HepG2 (cell line): ENCODE measurements around the gene PSMB3. TPM values are rescaled to one million over a fixed set of nuclear protein-coding genes. Genes with fewer than 3 reads are reported as not detected.

Experiments
- AKAP8 ChIP-seq: sonication (generic); formaldehyde crosslinking; IDR thresholded peaks from 2 replicates; pipeline ENCODE4 v1.5.1; 2020; ENCODE audit warnings: mild to moderate bottlenecking, missing genetic modification reagents
- BCL6 ChIP-seq: IDR thresholded peaks from 2 replicates; pipeline ENCODE4 v1.6.1; 2016; ENCODE audit warnings: missing genetic modification reagents, missing compliant biosample characterization
- ELF1 ChIP-seq: sonication (generic); formaldehyde crosslinking; IDR thresholded peaks from 2 replicates; pipeline ENCODE4 v1.4.0; 2020; ENCODE audit warnings: missing genetic modification reagents
- GATAD2A ChIP-seq: IDR thresholded peaks from 2 replicates; pipeline ENCODE4 v1.6.1; 2016
- KDM5B ChIP-seq: sonication (generic); formaldehyde crosslinking; IDR thresholded peaks from 2 replicates; pipeline ENCODE4 v1.4.0; 2020; ENCODE audit warnings: missing genetic modification reagents, mild to moderate bottlenecking, borderline replicate concordance
- KLF11 ChIP-seq: IDR thresholded peaks from 2 replicates; pipeline ENCODE4 v1.6.1; 2016; ENCODE audit warnings: missing compliant biosample characterization
- NCOA1 ChIP-seq: sonication (generic); formaldehyde crosslinking; IDR thresholded peaks from 2 replicates; pipeline ENCODE4 v1.9.0; 2021; ENCODE audit warnings: missing genetic modification reagents
- NFATC3 ChIP-seq: sonication (generic); formaldehyde crosslinking; IDR thresholded peaks from 2 replicates; pipeline ENCODE4 v1.5.1; 2020; ENCODE audit warnings: mild to moderate bottlenecking, missing genetic modification reagents
- NR3C1 ChIP-seq: sonication (generic); formaldehyde crosslinking; IDR thresholded peaks from 2 replicates; pipeline ENCODE4 v1.4.0; 2020; ENCODE audit warnings: missing genetic modification reagents
- PPARG ChIP-seq: conservative IDR thresholded peaks from 2 replicates; pipeline ENCODE4 v1.6.1; 2016; ENCODE audit warnings: missing biosample characterization, missing genetic modification reagents
- SIN3B ChIP-seq: fragments of 150-350 bp; IDR thresholded peaks from 2 replicates; pipeline ENCODE4 v1.6.1; 2014; ENCODE audit warnings: low read length
- YEATS2 ChIP-seq: sonication (generic); formaldehyde crosslinking; IDR thresholded peaks from 2 replicates; pipeline ENCODE4 v1.4.0; 2020; ENCODE audit warnings: missing genetic modification reagents, borderline replicate concordance
- ZBTB8A ChIP-seq: sonication (generic); formaldehyde crosslinking; IDR thresholded peaks from 2 replicates; pipeline ENCODE4 v1.4.0; 2020; ENCODE audit warnings: mild to moderate bottlenecking, low read depth, missing genetic modification reagents, borderline replicate concordance
- ZEB1 ChIP-seq: IDR thresholded peaks from 2 replicates; pipeline ENCODE4 v1.6.1; 2012; ENCODE audit warnings: mild to moderate bottlenecking, low read depth, inconsistent platforms; ENCODE audit not compliant: insufficient replicate concordance
- ZMYM3 ChIP-seq: sonication (generic); formaldehyde crosslinking; IDR thresholded peaks from 2 replicates; pipeline ENCODE4 v1.5.1; 2020; ENCODE audit warnings: mild to moderate bottlenecking, missing genetic modification reagents
- ZNF607 ChIP-seq: sonication (generic); formaldehyde crosslinking; IDR thresholded peaks from 2 replicates; pipeline ENCODE4 v1.5.1; 2020; ENCODE audit warnings: missing genetic modification reagents, mild to moderate bottlenecking, borderline replicate concordance
- ZNF652 ChIP-seq: IDR thresholded peaks from 2 replicates; pipeline ENCODE4 v1.6.1; 2016; ENCODE audit warnings: low read depth, borderline replicate concordance
- ZNF839 ChIP-seq: sonication (generic); formaldehyde crosslinking; IDR thresholded peaks from 2 replicates; pipeline ENCODE4 v1.4.0; 2020; ENCODE audit warnings: missing genetic modification reagents, mild to moderate bottlenecking, borderline replicate concordance
- ZNF841 ChIP-seq: sonication (generic); formaldehyde crosslinking; IDR thresholded peaks from 2 replicates; pipeline ENCODE4 v1.8.1; 2023; ENCODE audit warnings: missing genetic modification reagents, borderline replicate concordance
- polyA plus RNA-seq, 8 experiments: library from polyadenylated mRNA; depleted of rRNA in 3 of 8; stranded (reverse) in 7 of 8; unstranded in 1 of 8; fragments of >200 nt; fragmentation: Illumina TruSeq in 4 of 8; extraction: Trizol in 4 of 8; gene quantifications; 2 replicates each; pipeline versions ENCODE4 v1.2.1 to v1.2.3, GENCODE V29; 2011 to 2016; ENCODE audit warnings: low read depth in 4 of 8, missing spikeins in 1 of 8, mixed read lengths in 1 of 8; ENCODE audit not compliant: insufficient read depth in 1 of 8
- total RNA-seq, 5 experiments: library from RNA; depleted of rRNA; stranded (reverse); fragments of >200 nt; fragmentation: Illumina TruSeq; extraction: Trizol; gene quantifications; 2 replicates each; pipeline ENCODE4 v1.2.3, GENCODE V29; 2016; ENCODE audit warnings: low read depth in 1 of 5
- TF ChIP-seq, protein P1 (sequence below): sonication (generic); formaldehyde crosslinking; conservative IDR thresholded peaks from 2 replicates; pipeline ENCODE4 v1.8.1; 2023; ENCODE audit warnings: missing genetic modification reagents
- TF ChIP-seq, protein P2 (sequence below), 2 experiments: sonication (generic) in 1 of 2; formaldehyde crosslinking in 1 of 2; IDR thresholded peaks; 2 replicates each; pipeline versions ENCODE4 v1.6.1 to v1.9.0; 2014 to 2022; ENCODE audit warnings: antibody characterized with exemption in 1 of 2, borderline replicate concordance in 1 of 2, inconsistent platforms in 1 of 2, low read depth in 1 of 2, missing genetic modification reagents in 1 of 2
- TF ChIP-seq, protein P3 (sequence below): sonication (generic); formaldehyde crosslinking; IDR thresholded peaks from 2 replicates; pipeline ENCODE4 v1.4.0; 2020; ENCODE audit warnings: missing genetic modification reagents, mild to moderate bottlenecking, borderline replicate concordance

Gene PSMB3
- total and polyA plus RNA-seq, 2 of the 13 experiments (the other 11 are each of a cell fraction or from before 2014, with no cell fraction given), result 366 to 517 TPM

DNA sequence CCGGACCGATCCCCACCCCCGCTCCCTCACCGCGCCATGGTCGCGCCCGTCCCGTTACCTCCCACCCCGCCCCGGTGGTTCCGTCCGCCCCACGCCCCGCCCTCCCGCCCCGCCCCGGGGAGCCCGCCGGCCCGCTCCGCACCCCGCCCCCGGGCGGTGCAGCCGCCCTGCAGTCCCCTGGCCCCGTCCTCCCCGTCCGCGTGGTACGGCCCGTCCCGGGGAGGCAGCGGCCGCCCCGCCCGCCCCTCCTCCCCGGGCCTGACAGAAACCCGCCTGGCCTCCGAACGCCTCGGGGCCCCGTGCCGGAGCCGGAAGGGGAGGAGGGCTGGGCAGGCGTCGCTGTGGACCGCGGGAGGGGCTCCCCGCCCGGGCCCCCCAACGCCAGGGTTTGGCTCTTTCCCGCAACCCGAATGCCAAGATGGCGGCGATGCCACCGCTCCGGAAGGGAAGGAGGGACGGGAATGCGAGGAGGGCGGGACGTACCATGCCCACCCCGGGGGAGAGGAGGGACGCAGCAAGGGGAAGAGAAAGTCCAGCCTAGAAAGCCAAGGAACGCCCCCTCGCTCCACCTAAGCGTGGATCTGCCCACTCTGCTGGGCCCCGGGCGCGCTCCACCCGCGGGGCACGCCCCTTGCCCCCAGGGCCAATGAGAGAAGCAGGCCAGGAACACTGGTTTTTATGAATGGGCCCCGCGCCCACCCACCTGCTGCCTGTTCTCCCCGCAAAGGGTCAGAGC is 47.1 kb downstream of the PSMB3 start, which contains the start of gene PIP4K2B (continued):
- TF ChIP-seq, protein P1, sequence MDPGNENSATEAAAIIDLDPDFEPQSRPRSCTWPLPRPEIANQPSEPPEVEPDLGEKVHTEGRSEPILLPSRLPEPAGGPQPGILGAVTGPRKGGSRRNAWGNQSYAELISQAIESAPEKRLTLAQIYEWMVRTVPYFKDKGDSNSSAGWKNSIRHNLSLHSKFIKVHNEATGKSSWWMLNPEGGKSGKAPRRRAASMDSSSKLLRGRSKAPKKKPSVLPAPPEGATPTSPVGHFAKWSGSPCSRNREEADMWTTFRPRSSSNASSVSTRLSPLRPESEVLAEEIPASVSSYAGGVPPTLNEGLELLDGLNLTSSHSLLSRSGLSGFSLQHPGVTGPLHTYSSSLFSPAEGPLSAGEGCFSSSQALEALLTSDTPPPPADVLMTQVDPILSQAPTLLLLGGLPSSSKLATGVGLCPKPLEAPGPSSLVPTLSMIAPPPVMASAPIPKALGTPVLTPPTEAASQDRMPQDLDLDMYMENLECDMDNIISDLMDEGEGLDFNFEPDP (CRISPR knock-in tag), result no peak
- TF ChIP-seq PPARG (CRISPR knock-in tag) (no peak; the same call in 1 of the 2 replicates), NFATC3 (peak; percentile 47; the same call in 1 of the 2 replicates), ZBTB8A (CRISPR knock-in tag) (peak; percentile 63; the same call in 1 of the 2 replicates), NCOA1 (CRISPR knock-in tag) (no peak; the same call in 1 of the 2 replicates), KDM5B (CRISPR knock-in tag) (peak; percentile 46; the same call in 1 of the 2 replicates), ZNF839 (no peak), NR3C1 (CRISPR knock-in tag) (no peak), BCL6 (CRISPR knock-in tag) (peak; percentile 72; the same call in 1 of the 2 replicates), AKAP8 (no peak; the same call in 1 of the 2 replicates), KLF11 (peak; percentile 81), ZNF652 (CRISPR knock-in tag) (no peak), GATAD2A (CRISPR knock-in tag) (peak; percentile 76), ZEB1 (peak; percentile 51), ZMYM3 (CRISPR knock-in tag) (peak; percentile 32; the same call in 1 of the 2 replicates), ZNF607 (CRISPR knock-in tag) (peak; percentile 41; the same call in 1 of the 2 replicates), ELF1 (peak; percentile 84), SIN3B (peak; percentile 86; the same call in 1 of the 2 replicates), ZNF841 (no peak), YEATS2 (CRISPR knock-in tag) (peak; percentile 79; the same call in 1 of the 2 replicates)
- TF ChIP-seq, protein P2, sequence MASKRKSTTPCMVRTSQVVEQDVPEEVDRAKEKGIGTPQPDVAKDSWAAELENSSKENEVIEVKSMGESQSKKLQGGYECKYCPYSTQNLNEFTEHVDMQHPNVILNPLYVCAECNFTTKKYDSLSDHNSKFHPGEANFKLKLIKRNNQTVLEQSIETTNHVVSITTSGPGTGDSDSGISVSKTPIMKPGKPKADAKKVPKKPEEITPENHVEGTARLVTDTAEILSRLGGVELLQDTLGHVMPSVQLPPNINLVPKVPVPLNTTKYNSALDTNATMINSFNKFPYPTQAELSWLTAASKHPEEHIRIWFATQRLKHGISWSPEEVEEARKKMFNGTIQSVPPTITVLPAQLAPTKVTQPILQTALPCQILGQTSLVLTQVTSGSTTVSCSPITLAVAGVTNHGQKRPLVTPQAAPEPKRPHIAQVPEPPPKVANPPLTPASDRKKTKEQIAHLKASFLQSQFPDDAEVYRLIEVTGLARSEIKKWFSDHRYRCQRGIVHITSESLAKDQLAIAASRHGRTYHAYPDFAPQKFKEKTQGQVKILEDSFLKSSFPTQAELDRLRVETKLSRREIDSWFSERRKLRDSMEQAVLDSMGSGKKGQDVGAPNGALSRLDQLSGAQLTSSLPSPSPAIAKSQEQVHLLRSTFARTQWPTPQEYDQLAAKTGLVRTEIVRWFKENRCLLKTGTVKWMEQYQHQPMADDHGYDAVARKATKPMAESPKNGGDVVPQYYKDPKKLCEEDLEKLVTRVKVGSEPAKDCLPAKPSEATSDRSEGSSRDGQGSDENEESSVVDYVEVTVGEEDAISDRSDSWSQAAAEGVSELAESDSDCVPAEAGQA (IDR thresholded peaks at IDR 0.05; ENCODE audit: low read depth), result peak; percentile 86
- TF ChIP-seq, protein P2 (CRISPR knock-in tag; IDR thresholded peaks at IDR 0.05; ENCODE audit: borderline replicate concordance), result 0 out of 2 replicates have a peak, but pooled peaks have one; percentile 58
- TF ChIP-seq, protein P3, sequence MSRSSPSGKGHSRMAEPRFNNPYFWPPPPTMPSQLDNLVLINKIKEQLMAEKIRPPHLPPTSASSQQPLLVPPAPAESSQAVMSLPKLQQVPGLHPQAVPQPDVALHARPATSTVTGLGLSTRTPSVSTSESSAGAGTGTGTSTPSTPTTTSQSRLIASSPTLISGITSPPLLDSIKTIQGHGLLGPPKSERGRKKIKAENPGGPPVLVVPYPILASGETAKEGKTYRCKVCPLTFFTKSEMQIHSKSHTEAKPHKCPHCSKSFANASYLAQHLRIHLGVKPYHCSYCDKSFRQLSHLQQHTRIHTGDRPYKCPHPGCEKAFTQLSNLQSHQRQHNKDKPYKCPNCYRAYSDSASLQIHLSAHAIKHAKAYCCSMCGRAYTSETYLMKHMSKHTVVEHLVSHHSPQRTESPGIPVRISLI (CRISPR knock-in tag), result 0 out of 2 replicates have a peak, but pooled peaks have one; percentile 32
